CD14-positive monocyte (primary cell): Measurements from ENCODE around the gene CHST10. TPM values are rescaled to one million over a fixed set of nuclear protein-coding genes. Genes with fewer than 3 reads are reported as not detected.
A peak's percentile ranks its signal among the peaks of the same experiment; 100 is the strongest.

ENCODE experiments used
- DNase-seq, 3 donors: peaks; one replicate each; pipeline ENCODE4 v3.0.0-alpha.2; 2011 to 2022
- H2AFZ ChIP-seq: 2 replicates; pipeline ENCODE4 v1.6.0; 2012; ENCODE audit warnings: mild to moderate bottlenecking, low read depth, low read length, inconsistent platforms; ENCODE audit not compliant: insufficient read depth, poor library complexity, severe bottlenecking
- H3K27ac ChIP-seq, 2 donors: 1 replicate in 1 of 2; 2 replicates in 1 of 2; pipeline ENCODE4 v1.5.1; 2012 to 2013; ENCODE audit warnings: low read length in 2 of 2, control low read depth in 1 of 2, inconsistent platforms in 1 of 2, low read depth in 1 of 2, mild to moderate bottlenecking in 1 of 2
- H3K27me3 ChIP-seq, 2 donors: one replicate each; pipeline versions ENCODE4 v1.6.0 to v1.6.1; 2011 to 2013; ENCODE audit warnings: low read length in 2 of 2; ENCODE audit not compliant: control insufficient read depth in 2 of 2, insufficient read depth in 2 of 2
- H3K36me3 ChIP-seq, 2 donors: replicated peaks in 1 of 2; 1 replicate in 1 of 2; 2 replicates in 1 of 2; pipeline versions ENCODE4 v1.5.1 to v1.6.1; 2012 to 2013; ENCODE audit warnings: low read length in 2 of 2, control low read depth in 1 of 2, inconsistent platforms in 1 of 2, mild to moderate bottlenecking in 1 of 2; ENCODE audit not compliant: insufficient read depth in 2 of 2, control insufficient read depth in 1 of 2
- H3K4me1 ChIP-seq, 2 donors: 1 replicate in 1 of 2; 2 replicates in 1 of 2; pipeline versions ENCODE4 v1.5.1 to v1.6.1; 2012 to 2013; ENCODE audit warnings: low read length in 2 of 2, control low read depth in 1 of 2, inconsistent platforms in 1 of 2, mild to moderate bottlenecking in 1 of 2, moderate library complexity in 1 of 2; ENCODE audit not compliant: insufficient read depth in 2 of 2, control insufficient read depth in 1 of 2
- H3K4me2 ChIP-seq: replicated peaks from 2 replicates; pipeline ENCODE3; 2012; ENCODE audit warnings: low read length, moderate library complexity, mild to moderate bottlenecking; ENCODE audit not compliant: poor library complexity, severe bottlenecking; ENCODE audit errors: extremely low read depth
- H3K4me3 ChIP-seq, 3 experiments: fragments of 200-600 bp in 1 of 3; sonication (generic) in 1 of 3; replicated peaks in 1 of 3; 1 replicate in 2 of 3; 2 replicates in 1 of 3; pipeline ENCODE4 v1.5.1; 2011 to 2013; ENCODE audit warnings: low read length in 3 of 3, mild to moderate bottlenecking in 3 of 3, control low read depth in 2 of 3, low read depth in 2 of 3, inconsistent platforms in 1 of 3, moderate library complexity in 1 of 3
- H3K79me2 ChIP-seq: 2 replicates; pipeline ENCODE4 v1.6.0; 2012; ENCODE audit warnings: mild to moderate bottlenecking, control low read depth, inconsistent platforms, low read length, moderate library complexity; ENCODE audit not compliant: insufficient read depth
- H3K9ac ChIP-seq: 2 replicates; pipeline ENCODE4 v1.6.0; 2017; ENCODE audit warnings: low read length, mild to moderate bottlenecking; ENCODE audit not compliant: insufficient read depth, poor library complexity, severe bottlenecking
- H3K9me3 ChIP-seq, 2 donors: replicated peaks in 1 of 2; 1 replicate in 1 of 2; 2 replicates in 1 of 2; pipeline versions ENCODE4 v1.5.1 to v1.6.1; 2012 to 2013; ENCODE audit warnings: low read length in 2 of 2, control low read depth in 1 of 2; ENCODE audit not compliant: control insufficient read depth in 1 of 2, insufficient read depth in 1 of 2
- H4K20me1 ChIP-seq: 2 replicates; pipeline ENCODE4 v1.6.0; 2012; ENCODE audit warnings: mild to moderate bottlenecking, low read length, control low read depth, moderate library complexity; ENCODE audit not compliant: insufficient read depth
- H3K27ac Mint-ChIP-seq, 7 donors: one replicate each; pipeline ENCODE4 v1.8.0; 2020; ENCODE audit warnings: mild to moderate bottlenecking in 7 of 7, mixed read lengths in 7 of 7, moderate library complexity in 6 of 7, inconsistent platforms in 2 of 7
- H3K27me3 Mint-ChIP-seq, 3 donors: one replicate each; pipeline ENCODE4 v1.8.0; 2021 to 2022; ENCODE audit warnings: low read depth in 3 of 3, mild to moderate bottlenecking in 3 of 3, mixed read lengths in 3 of 3, moderate library complexity in 3 of 3, inconsistent platforms in 1 of 3
- H3K36me3 Mint-ChIP-seq, 2 donors: one replicate each; pipeline ENCODE4 v1.8.0; 2020; ENCODE audit warnings: mixed read lengths in 2 of 2, inconsistent platforms in 1 of 2, mild to moderate bottlenecking in 1 of 2
- H3K4me1 Mint-ChIP-seq: one replicate; pipeline ENCODE4 v1.8.0; 2020; ENCODE audit warnings: mild to moderate bottlenecking, mixed read lengths
- H3K4me3 Mint-ChIP-seq, 2 donors: one replicate each; pipeline ENCODE4 v1.8.0; 2020; ENCODE audit warnings: mild to moderate bottlenecking in 2 of 2, mixed read lengths in 2 of 2, moderate library complexity in 1 of 2
- H3K9me3 Mint-ChIP-seq, 7 donors: one replicate each; pipeline ENCODE4 v1.8.0; 2020 to 2022; ENCODE audit warnings: mixed read lengths in 7 of 7, mild to moderate bottlenecking in 6 of 7, moderate library complexity in 6 of 7, inconsistent platforms in 2 of 7
- CTCF ChIP-seq: fragments of 200-600 bp; IDR thresholded peaks from one replicate; pipeline ENCODE4 v1.8.0; 2022; ENCODE audit warnings: antibody characterized with exemption, mild to moderate bottlenecking
- WGBS: methylation state at CpG from one replicate; pipeline ENCODE4 v1.1.5; 2013; ENCODE audit warnings: missing lambda C conversion rate; ENCODE audit not compliant: insufficient coverage; 5-methylcytosine and 5-hydroxymethylcytosine counted together
- intact Hi-C, 2 donors: fragments of 100-400 bp; cut with micrococcal nuclease; formaldehyde crosslinking; loops; one replicate each; pipeline versions ENCODE4 v1.15.0 to v1.15.1; 2023
- polyA plus RNA-seq, 3 donors: library from polyadenylated mRNA; depleted of rRNA in 1 of 3; unstranded in 2 of 3; stranded (reverse) in 1 of 3; fragments of 300-500 nt in 2 of 3; fragments of >200 nt in 1 of 3; fragmentation: Illumina TruSeq in 2 of 3; gene quantifications; 1 replicate in 2 of 3; 2 replicates in 1 of 3; pipeline ENCODE4 v1.2.3, GENCODE V29; 2012 to 2021

Gene CHST10
- polyA plus RNA-seq, 3 donors = 0.52 to 0.54 TPM; not detected in 1

GRCh38 chr2:100406120-100406508, 11.4 kb downstream of the CHST10 start:
- H3K36me3 ChIP-seq = peaks cover 11 to 37% of the 10 kb centered on the region in 2 donors
- no peak overlapping the region for H3K4me2 ChIP-seq
- no peaks in the 10 kb centered on the region for H3K27me3 ChIP-seq
- Mint-ChIP-seq H3K27me3 (peaks cover 0 to 2% (median 0%) of the 10 kb centered on the region in 3 donors), H3K36me3 (peaks cover 16 to 18% of the 10 kb centered on the region in 2 donors), H3K4me1 (no peaks in the 10 kb centered on the region), H3K27ac (no peak overlapping the region), H3K4me3 (no peak overlapping the region), H3K9me3 (no peaks in the 10 kb centered on the region)
- H2AFZ ChIP-seq = no peak overlapping the region
- no peaks in the 10 kb centered on the region for H3K9me3 ChIP-seq
- H3K79me2 ChIP-seq = no peaks in the 10 kb centered on the region
- 100% methylated on average over 4 of the region's 5 CpGs for WGBS
- DNase-seq = no peak
- H3K27ac ChIP-seq = no peak overlapping the region
- H3K4me1 ChIP-seq = no peaks in the 10 kb centered on the region
- H3K9ac ChIP-seq = no peak overlapping the region
- intact Hi-C loops = no loop called here
- TF ChIP-seq CTCF = no peak
- H4K20me1 ChIP-seq = no peaks in the 10 kb centered on the region
- H3K4me3 ChIP-seq = no peak overlapping the region

- no peaks in the 10 kb centered on the region for H3K9me3 ChIP-seq
- peaks cover 0 to 2% (median 0%) of the 10 kb centered on the region in 3 donors for H3K27me3 Mint-ChIP-seq
- no peak overlapping the region for H3K4me2 ChIP-seq
- 100% methylated on average over 9 of the region's 13 CpGs for WGBS
- H3K79me2 ChIP-seq = no peaks in the 10 kb centered on the region
- H3K4me1 Mint-ChIP-seq = no peaks in the 10 kb centered on the region
- H2AFZ ChIP-seq = no peak overlapping the region
- peaks cover 11 to 37% of the 10 kb centered on the region in 2 donors for H3K36me3 ChIP-seq
- DNase-seq = no peak
- H3K9me3 Mint-ChIP-seq = no peaks in the 10 kb centered on the region
- H3K4me3 Mint-ChIP-seq = no peak overlapping the region
- intact Hi-C loops = no loop called here
- H3K4me1 ChIP-seq = no peaks in the 10 kb centered on the region
- H4K20me1 ChIP-seq = no peaks in the 10 kb centered on the region
- H3K9ac ChIP-seq = no peak overlapping the region
- H3K27ac ChIP-seq = no peak overlapping the region
- no peaks in the 10 kb centered on the region for H3K27me3 ChIP-seq
- peak overlapping the region in 1 of 7 donors; percentile 55 for H3K27ac Mint-ChIP-seq
- H3K36me3 Mint-ChIP-seq = peaks cover 16 to 18% of the 10 kb centered on the region in 2 donors
- no peak for TF ChIP-seq CTCF
- H3K4me3 ChIP-seq = no peak overlapping the region
Observed at GRCh38 chr2:100405403-100406119, 11.9 kb downstream of the CHST10 start.
